Suprapubic skin (tissue), 4 donors: ENCODE data around the gene CCSER1. TPM values are rescaled to one million over a fixed set of nuclear protein-coding genes. Genes with fewer than 3 reads are reported as not detected.

Experiments used
- DNase-seq, 2 donors: peaks; one replicate each; pipeline ENCODE4 v3.0.0-alpha.2; 2019; ENCODE audit warnings: low spot score in 2 of 2
- H3K27ac ChIP-seq: fragments of 200-600 bp; sonication (generic); one replicate; pipeline ENCODE4 v1.5.1; 2019
- H3K27me3 ChIP-seq: fragments of 200-600 bp; sonication (generic); one replicate; pipeline ENCODE4 v1.5.1; 2019
- H3K36me3 ChIP-seq: fragments of 200-600 bp; sonication (generic); one replicate; pipeline ENCODE4 v1.5.1; 2019
- H3K4me1 ChIP-seq: fragments of 200-600 bp; sonication (generic); one replicate; pipeline ENCODE4 v1.5.1; 2019
- H3K4me3 ChIP-seq: fragments of 200-600 bp; sonication (generic); one replicate; pipeline ENCODE4 v1.5.1; 2019; ENCODE audit warnings: mild to moderate bottlenecking
- H3K9me3 ChIP-seq: fragments of 200-600 bp; sonication (generic); one replicate; pipeline ENCODE4 v1.5.1; 2019
- EP300 ChIP-seq: sonication (generic); formaldehyde crosslinking; IDR thresholded peaks from one replicate; pipeline ENCODE4 v1.6.1; 2017; ENCODE audit warnings: antibody characterized with exemption
- POLR2A ChIP-seq, 2 donors: fragments of 450-650 bp; IDR thresholded peaks; one replicate each; pipeline ENCODE4 v1.6.1; 2017; ENCODE audit warnings: antibody characterized with exemption in 2 of 2, mild to moderate bottlenecking in 2 of 2, moderate library complexity in 2 of 2
- POLR2AphosphoS5 ChIP-seq, 3 donors: sonication (generic); formaldehyde crosslinking; IDR thresholded peaks; one replicate each; pipeline ENCODE4 v1.6.1; 2017; ENCODE audit warnings: antibody characterized with exemption in 3 of 3
- WGBS: methylation state at CpG from one replicate; pipeline ENCODE4 v1.1.5; 2018; 5-methylcytosine and 5-hydroxymethylcytosine counted together
- total RNA-seq, 4 donors: library from RNA; depleted of rRNA; stranded (reverse); fragments of >200 nt; gene quantifications; one replicate each; pipeline ENCODE4 v1.1.0, GENCODE V29; 2016
- TF ChIP-seq, protein P1 (sequence below), 2 donors: fragments of 200-600 bp in 1 of 2; fragments of 450-650 bp in 1 of 2; sonication (generic) in 1 of 2; IDR thresholded peaks; one replicate each; pipeline ENCODE4 v1.5.1; 2016 to 2019; ENCODE audit warnings: antibody characterized with exemption in 2 of 2, mild to moderate bottlenecking in 1 of 2, moderate library complexity in 1 of 2

Gene CCSER1
- total RNA-seq, 4 donors from 2014 or later: 6.7 to 39.5 (median 11.8) TPM

DNA sequence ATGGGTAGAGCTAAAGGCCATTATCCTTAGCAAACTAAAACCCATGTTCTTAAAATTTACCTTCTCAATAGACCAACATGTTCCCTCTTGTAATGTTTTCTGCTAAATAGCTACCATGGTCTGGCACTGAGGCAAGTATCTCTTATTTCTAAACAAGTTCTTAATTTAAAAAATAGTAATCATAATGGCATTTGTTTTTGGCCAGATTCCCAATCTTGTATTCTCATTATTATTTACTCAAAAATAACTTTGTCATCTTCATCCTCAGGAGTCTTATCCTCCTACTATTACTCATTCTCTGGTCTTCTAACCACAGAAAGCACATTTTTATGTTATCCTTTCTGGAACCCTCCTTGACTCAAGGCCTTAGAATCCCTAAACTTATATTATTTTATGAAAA is 931.2 kb downstream of the CCSER1 start:
- Histone ChIP-seq H3K27ac (no peak overlapping the region), H3K27me3 (no peaks in the 10 kb centered on the region)
- TF ChIP-seq POLR2A (IDR thresholded peaks at IDR 0.05): no peak
- TF ChIP-seq EP300: no peak
- TF ChIP-seq POLR2AphosphoS5 (IDR thresholded peaks at IDR 0.05): no peak
- TF ChIP-seq, protein P1, sequence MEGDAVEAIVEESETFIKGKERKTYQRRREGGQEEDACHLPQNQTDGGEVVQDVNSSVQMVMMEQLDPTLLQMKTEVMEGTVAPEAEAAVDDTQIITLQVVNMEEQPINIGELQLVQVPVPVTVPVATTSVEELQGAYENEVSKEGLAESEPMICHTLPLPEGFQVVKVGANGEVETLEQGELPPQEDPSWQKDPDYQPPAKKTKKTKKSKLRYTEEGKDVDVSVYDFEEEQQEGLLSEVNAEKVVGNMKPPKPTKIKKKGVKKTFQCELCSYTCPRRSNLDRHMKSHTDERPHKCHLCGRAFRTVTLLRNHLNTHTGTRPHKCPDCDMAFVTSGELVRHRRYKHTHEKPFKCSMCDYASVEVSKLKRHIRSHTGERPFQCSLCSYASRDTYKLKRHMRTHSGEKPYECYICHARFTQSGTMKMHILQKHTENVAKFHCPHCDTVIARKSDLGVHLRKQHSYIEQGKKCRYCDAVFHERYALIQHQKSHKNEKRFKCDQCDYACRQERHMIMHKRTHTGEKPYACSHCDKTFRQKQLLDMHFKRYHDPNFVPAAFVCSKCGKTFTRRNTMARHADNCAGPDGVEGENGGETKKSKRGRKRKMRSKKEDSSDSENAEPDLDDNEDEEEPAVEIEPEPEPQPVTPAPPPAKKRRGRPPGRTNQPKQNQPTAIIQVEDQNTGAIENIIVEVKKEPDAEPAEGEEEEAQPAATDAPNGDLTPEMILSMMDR (IDR thresholded peaks at IDR 0.05): no peak

DNA sequence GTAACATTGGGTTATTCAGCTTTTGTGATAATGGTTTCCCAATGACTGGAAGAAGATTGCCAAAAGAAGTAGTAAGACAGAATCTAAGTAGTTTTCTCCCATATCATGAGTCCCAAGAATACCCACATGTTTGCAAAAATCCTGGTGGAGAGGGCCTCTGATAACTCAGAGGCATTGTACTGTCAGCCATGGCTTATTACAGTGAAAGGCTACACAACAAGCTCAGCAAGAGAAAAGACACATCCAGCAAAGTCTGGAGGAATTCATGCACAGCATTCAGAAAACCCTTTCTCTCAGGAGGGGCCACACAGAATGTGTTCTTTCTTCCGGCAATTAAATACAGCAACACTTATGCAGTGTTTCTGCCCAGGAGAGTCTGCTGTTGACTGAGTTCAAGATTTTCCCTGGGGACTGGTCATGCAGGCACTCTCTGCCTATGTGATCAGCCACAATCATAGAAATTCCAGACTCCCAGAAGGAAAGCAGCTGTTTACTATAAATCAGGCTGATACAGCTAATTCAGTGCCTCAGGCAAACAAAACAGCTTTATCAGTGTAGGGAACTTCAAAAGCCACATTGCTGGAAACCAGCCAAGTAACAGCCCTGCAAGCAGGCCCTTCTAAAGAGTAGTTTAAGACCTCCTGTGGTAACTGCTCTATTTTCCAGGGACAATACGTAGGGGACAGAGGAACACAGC is 937.1 kb downstream of the CCSER1 start:
- TF ChIP-seq POLR2AphosphoS5 (IDR thresholded peaks at IDR 0.05): no peak
- TF ChIP-seq EP300: no peak
- no peak for TF ChIP-seq POLR2A (IDR thresholded peaks at IDR 0.05)
- TF ChIP-seq, protein P1 (IDR thresholded peaks at IDR 0.05): no peak
- no peaks in the 10 kb centered on the region for H3K4me1 ChIP-seq
- DNase-seq: no peak

More for the DNA sequence above, 931.2 kb downstream of the CCSER1 start:
- Histone ChIP-seq H3K4me1 (no peaks in the 10 kb centered on the region), H3K9me3 (no peaks in the 10 kb centered on the region), H3K36me3 (no peaks in the 10 kb centered on the region), H3K4me3 (no peak overlapping the region)
- DNase-seq: no peak

DNA sequence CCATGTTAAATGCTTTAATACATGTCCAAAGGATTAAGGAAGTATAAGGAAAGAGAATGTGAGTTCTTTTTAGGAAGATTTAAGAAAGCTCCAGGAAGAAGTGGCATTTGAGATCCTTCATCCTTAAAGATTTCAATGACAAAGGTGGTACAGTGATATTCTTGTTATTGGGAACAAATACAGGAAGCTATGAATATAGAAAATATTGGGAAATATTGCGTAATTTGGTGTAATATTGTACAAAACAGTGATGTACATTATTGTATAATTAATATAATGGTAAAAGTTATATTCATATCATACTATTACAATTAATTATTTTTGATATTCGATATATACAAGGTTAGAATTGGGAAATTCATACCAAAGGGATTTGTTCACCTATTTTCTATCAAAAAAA is 937.9 kb downstream of the CCSER1 start:
- Histone ChIP-seq H3K27me3 (no peaks in the 10 kb centered on the region), H3K9me3 (no peaks in the 10 kb centered on the region), H3K4me3 (no peak overlapping the region), H3K27ac (no peak overlapping the region), H3K36me3 (no peaks in the 10 kb centered on the region), H3K4me1 (no peaks in the 10 kb centered on the region)
- 95% methylated on average over 2 of the region's 2 CpGs for WGBS
- TF ChIP-seq POLR2A (IDR thresholded peaks at IDR 0.05) (no peak), POLR2AphosphoS5 (IDR thresholded peaks at IDR 0.05) (no peak), EP300 (no peak)
- TF ChIP-seq, protein P1 (IDR thresholded peaks at IDR 0.05): no peak
- DNase-seq: no peak

More for the DNA sequence above, 937.1 kb downstream of the CCSER1 start:
- Histone ChIP-seq H3K9me3 (no peaks in the 10 kb centered on the region), H3K27ac (no peak overlapping the region), H3K4me3 (no peak overlapping the region), H3K36me3 (no peaks in the 10 kb centered on the region), H3K27me3 (no peaks in the 10 kb centered on the region)
- 34% methylated on average over 2 of the region's 2 CpGs for WGBS

DNA sequence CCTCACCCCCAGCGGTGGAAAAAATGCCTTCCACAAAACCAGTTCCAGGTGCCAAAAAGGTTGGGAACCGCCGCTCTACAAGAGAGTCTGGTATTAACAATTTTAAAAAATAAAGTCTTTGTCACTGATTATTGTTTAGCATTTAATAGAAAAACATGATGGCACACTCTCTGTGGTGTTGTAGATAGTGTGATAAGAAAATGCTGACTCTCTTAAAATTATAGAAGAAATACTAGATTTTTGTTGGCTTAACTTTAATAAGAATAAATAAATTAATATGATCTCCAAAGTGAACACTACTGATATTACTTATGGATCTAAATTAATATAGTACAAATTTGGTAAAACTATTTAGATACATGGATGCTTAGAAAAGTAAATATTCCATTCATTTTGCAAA is 943.5 kb downstream of the CCSER1 start:
- Histone ChIP-seq H3K4me3 (no peak overlapping the region), H3K27ac (no peak overlapping the region), H3K9me3 (no peaks in the 10 kb centered on the region), H3K36me3 (no peaks in the 10 kb centered on the region), H3K4me1 (no peaks in the 10 kb centered on the region), H3K27me3 (no peaks in the 10 kb centered on the region)
- no peak for DNase-seq
- TF ChIP-seq, protein P1 (IDR thresholded peaks at IDR 0.05): no peak
- TF ChIP-seq EP300 (no peak), POLR2A (IDR thresholded peaks at IDR 0.05) (no peak), POLR2AphosphoS5 (IDR thresholded peaks at IDR 0.05) (no peak)
- 94% methylated on average over 3 of the region's 3 CpGs for WGBS

DNA sequence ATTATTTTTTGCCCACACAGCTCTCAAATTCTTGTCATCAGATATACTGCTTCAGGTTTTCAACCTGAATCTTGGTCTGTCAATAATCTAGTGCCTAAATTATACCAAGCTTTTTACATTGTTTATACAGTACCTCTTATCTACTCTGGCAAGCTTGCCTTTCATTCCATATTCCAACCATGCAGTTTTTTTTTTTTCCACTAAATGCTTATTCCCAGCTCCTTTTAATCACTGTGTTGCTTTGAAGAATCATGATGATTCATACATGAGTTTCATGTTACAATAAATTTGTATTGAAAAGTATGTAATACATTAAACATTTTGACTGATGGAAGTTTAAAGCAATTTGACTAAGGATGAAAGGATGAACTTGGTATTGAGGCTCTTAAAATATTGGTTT is 949.0 kb downstream of the CCSER1 start:
- DNase-seq: no peak
- Histone ChIP-seq H3K4me3 (no peak overlapping the region), H3K27ac (no peak overlapping the region), H3K9me3 (peaks cover 3% of the 10 kb centered on the region), H3K36me3 (no peaks in the 10 kb centered on the region), H3K4me1 (no peaks in the 10 kb centered on the region), H3K27me3 (no peaks in the 10 kb centered on the region)
- TF ChIP-seq POLR2A (IDR thresholded peaks at IDR 0.05) (no peak), POLR2AphosphoS5 (IDR thresholded peaks at IDR 0.05) (no peak), EP300 (no peak)
- TF ChIP-seq, protein P1 (IDR thresholded peaks at IDR 0.05): no peak
